ENCODE results near the gene ZFP42.

Gene ZFP42

DNA sequence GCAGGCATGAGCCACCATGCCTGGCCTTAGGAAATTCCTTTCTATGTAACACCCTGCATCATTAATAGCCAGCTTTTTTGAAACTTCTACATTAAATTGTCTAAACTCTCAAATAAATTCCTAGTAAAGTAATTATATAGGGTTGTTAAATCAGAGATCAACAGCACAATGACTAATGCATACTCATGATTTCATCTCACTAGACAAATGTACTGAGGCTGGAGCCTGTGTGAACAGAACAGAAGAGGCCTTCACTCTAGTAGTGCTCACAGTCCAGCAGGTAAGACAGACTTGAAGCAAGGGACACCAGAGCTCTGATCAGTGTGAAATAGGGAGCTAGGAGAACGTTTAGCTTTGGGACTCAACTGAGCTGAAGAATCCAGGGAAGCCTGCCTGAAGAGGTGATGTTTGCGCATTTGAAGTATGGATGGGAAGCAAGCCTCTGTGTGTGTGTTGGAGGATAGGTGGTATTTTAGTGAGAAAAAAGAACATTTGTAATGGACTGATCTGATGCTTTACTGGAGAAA lies 3.9 kb downstream of the ZFP42 start:
- Histone ChIP-seq H3K4me3 (ENCODE audit: low read depth in 1 of 2, low read length in 2 of 2) (no peak overlapping the region), H3K9me3 (ENCODE audit: low read length) (no peaks in the 10 kb centered on the region), H3K4me1 (ENCODE audit: insufficient read depth, low read length) (no peaks in the 10 kb centered on the region), H3K9ac (ENCODE audit: low read length) (no peak overlapping the region), H3K27ac (ENCODE audit: low read depth, low read length) (no peak overlapping the region), H3K36me3 (ENCODE audit: insufficient read depth, low read length) (no peaks in the 10 kb centered on the region), H3K27me3 (ENCODE audit: control insufficient read depth in 1 of 2, insufficient read depth in 2 of 2, low read length in 2 of 2) (peaks cover 0 to 9% of the 10 kb centered on the region in 2 donors)

DNA sequence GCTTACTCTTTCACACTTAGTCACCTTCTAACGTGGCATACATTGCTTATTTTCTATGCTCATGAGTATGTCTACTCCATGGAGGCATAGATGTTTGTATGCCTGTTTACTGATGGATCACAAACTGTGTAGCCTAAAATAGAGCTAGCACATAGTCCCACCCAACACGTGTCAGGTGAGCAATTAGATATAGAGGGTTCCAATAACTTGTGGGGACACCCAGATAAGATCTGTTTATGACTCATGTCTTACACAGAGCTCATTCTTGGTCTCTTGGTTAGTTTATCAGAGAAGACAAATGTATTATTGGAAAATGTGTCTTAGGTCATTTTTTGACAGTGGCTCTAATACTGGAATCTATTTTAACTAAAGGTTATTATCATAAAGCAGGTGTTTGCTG lies 6.8 kb downstream of the ZFP42 start:
- Histone ChIP-seq H3K27ac (ENCODE audit: low read depth, low read length) (no peak overlapping the region), H3K9me3 (ENCODE audit: low read length) (no peaks in the 10 kb centered on the region), H3K4me3 (ENCODE audit: low read depth in 1 of 2, low read length in 2 of 2) (no peak overlapping the region), H3K9ac (ENCODE audit: low read length) (no peak overlapping the region), H3K27me3 (ENCODE audit: control insufficient read depth in 1 of 2, insufficient read depth in 2 of 2, low read length in 2 of 2) (no peaks in the 10 kb centered on the region), H3K36me3 (ENCODE audit: insufficient read depth, low read length) (no peaks in the 10 kb centered on the region), H3K4me1 (ENCODE audit: insufficient read depth, low read length) (no peaks in the 10 kb centered on the region)

DNA sequence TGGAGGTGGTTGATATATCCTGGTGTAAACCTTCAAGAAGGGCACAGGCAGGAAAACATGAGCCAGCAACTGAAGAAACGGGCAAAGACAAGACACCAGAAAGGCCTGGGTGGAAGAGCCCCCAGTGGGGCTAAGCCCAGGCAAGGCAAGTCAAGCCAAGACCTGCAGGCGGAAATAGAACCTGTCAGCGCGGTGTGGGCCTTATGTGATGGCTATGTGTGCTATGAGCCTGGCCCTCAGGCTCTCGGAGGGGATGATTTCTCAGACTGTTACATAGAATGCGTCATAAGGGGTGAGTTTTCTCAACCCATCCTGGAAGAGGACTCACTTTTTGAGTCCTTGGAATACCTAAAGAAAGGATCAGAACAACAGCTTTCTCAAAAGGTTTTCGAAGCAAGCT lies 7.2 kb downstream of the ZFP42 start:
- H3K4me3 ChIP-seq (ENCODE audit: low read depth in 1 of 2, low read length in 2 of 2), result no peak overlapping the region
- H3K4me1 ChIP-seq (ENCODE audit: insufficient read depth, low read length), result no peaks in the 10 kb centered on the region

DNA sequence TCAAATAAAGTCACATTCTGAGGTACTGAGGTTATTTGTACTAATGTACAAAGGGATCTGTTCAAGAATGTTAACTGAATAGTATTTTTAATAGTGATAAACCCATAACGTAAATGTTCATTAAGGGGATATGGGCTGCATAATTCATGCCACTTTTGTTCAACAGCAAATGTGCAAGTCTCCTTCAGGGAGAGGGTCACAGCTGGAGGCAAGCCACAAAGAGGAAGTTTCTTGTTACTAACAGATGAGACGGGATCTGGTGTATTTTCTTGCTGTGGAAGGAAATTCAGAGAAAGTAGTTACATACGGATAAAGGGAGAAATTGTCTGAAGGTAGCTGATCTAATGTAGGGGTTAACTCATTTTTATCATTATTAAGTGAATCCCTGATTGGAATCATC lies 10.0 kb downstream of the ZFP42 start:
- no peaks in the 10 kb centered on the region for H3K4me1 ChIP-seq (ENCODE audit: insufficient read depth, low read length)

More for the DNA sequence above, 7.2 kb downstream of the ZFP42 start:
- no peaks in the 10 kb centered on the region for H3K36me3 ChIP-seq (ENCODE audit: insufficient read depth, low read length)
- H3K27me3 ChIP-seq (ENCODE audit: control insufficient read depth in 1 of 2, insufficient read depth in 2 of 2, low read length in 2 of 2), result no peaks in the 10 kb centered on the region
- no peak overlapping the region for H3K9ac ChIP-seq (ENCODE audit: low read length)
- H3K27ac ChIP-seq (ENCODE audit: low read depth, low read length), result no peak overlapping the region
- no peaks in the 10 kb centered on the region for H3K9me3 ChIP-seq (ENCODE audit: low read length)

DNA sequence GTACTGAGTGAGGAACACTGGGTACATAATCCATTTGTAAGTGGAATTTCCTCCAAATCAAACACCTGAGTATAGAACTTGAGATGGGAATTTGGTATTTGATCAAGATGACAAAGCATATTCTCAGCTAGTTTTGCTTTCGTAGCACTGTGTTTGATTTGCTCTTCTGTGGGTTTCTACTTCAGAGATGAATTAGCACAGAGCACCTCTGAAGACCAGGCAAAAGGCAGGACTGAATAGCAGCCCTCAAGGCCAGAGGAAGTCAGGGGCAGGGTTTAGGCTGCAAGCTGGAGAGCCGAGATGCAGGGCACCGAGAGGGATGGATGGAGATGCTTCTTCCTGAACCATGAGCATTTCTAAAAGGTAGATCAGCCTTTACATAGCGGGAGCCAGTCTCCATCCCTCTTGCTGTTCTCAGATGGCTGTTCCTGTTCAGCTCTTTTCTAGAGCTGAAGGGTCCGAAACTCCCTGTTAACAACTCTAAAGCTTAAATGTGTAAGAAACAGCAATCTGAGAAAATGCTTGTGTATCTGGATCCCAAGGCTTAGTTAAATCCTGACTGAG lies 10.8 kb downstream of the ZFP42 start:
- no peaks in the 10 kb centered on the region for H3K4me1 ChIP-seq (ENCODE audit: insufficient read depth, low read length)
- H3K9me3 ChIP-seq (ENCODE audit: low read length), result no peaks in the 10 kb centered on the region
- no peak overlapping the region for H3K4me3 ChIP-seq (ENCODE audit: low read depth in 1 of 2, low read length in 2 of 2)
- H3K27ac ChIP-seq (ENCODE audit: low read depth, low read length), result no peak overlapping the region
- H3K36me3 ChIP-seq (ENCODE audit: insufficient read depth, low read length), result no peaks in the 10 kb centered on the region
- no peaks in the 10 kb centered on the region for H3K27me3 ChIP-seq (ENCODE audit: control insufficient read depth in 1 of 2, insufficient read depth in 2 of 2, low read length in 2 of 2)
- H3K9ac ChIP-seq (ENCODE audit: low read length), result no peak overlapping the region

More for the DNA sequence above, 10.0 kb downstream of the ZFP42 start:
- no peak overlapping the region for H3K9ac ChIP-seq (ENCODE audit: low read length)
- no peaks in the 10 kb centered on the region for H3K36me3 ChIP-seq (ENCODE audit: insufficient read depth, low read length)
- no peak overlapping the region for H3K27ac ChIP-seq (ENCODE audit: low read depth, low read length)
- no peaks in the 10 kb centered on the region for H3K27me3 ChIP-seq (ENCODE audit: control insufficient read depth in 1 of 2, insufficient read depth in 2 of 2, low read length in 2 of 2)
- no peak overlapping the region for H3K4me3 ChIP-seq (ENCODE audit: low read depth in 1 of 2, low read length in 2 of 2)
- no peaks in the 10 kb centered on the region for H3K9me3 ChIP-seq (ENCODE audit: low read length)

GRCh38 chr4:188008377-188008776 lies 12.8 kb downstream of the ZFP42 start:
- no peaks in the 10 kb centered on the region for H3K9me3 ChIP-seq (ENCODE audit: low read length)
- H3K36me3 ChIP-seq (ENCODE audit: insufficient read depth, low read length), result no peaks in the 10 kb centered on the region
- H3K27ac ChIP-seq (ENCODE audit: low read depth, low read length), result no peak overlapping the region
- H3K4me1 ChIP-seq (ENCODE audit: insufficient read depth, low read length), result no peaks in the 10 kb centered on the region
- H3K27me3 ChIP-seq (ENCODE audit: control insufficient read depth in 1 of 2, insufficient read depth in 2 of 2, low read length in 2 of 2), result no peaks in the 10 kb centered on the region
- H3K4me3 ChIP-seq (ENCODE audit: low read depth in 1 of 2, low read length in 2 of 2), result no peak overlapping the region
- no peak overlapping the region for H3K9ac ChIP-seq (ENCODE audit: low read length)

DNA sequence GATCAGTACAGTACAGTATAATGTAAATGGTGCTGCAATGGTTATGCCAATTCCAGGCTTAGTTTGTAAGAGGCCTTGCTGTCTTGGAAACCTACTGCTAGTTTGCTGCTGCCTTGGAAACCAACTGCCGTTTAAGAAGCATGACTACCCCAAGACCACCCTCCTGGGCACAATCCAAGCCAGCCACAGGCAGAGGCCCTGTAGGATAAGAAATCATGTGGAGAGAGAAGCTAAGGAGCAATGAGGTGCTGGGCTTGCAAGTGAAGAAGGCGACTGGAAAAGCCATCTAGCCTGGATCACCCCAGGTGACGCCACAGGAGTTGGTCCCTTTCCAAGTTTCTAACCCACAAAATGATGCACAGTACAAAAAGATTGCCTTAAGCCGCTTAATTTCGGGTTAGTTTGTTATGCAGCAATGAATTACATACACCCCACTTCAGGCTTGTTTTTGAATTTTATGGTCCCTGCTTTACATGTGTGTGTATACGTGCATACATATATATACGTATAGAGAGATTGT lies 16.9 kb downstream of the ZFP42 start:
- H3K4me3 ChIP-seq (ENCODE audit: low read depth in 1 of 2, low read length in 2 of 2), result no peak overlapping the region
- H3K27me3 ChIP-seq (ENCODE audit: control insufficient read depth in 1 of 2, insufficient read depth in 2 of 2, low read length in 2 of 2), result no peaks in the 10 kb centered on the region
- no peaks in the 10 kb centered on the region for H3K4me1 ChIP-seq (ENCODE audit: insufficient read depth, low read length)
- H3K9ac ChIP-seq (ENCODE audit: low read length), result no peak overlapping the region
- H3K36me3 ChIP-seq (ENCODE audit: insufficient read depth, low read length), result no peaks in the 10 kb centered on the region
- H3K27ac ChIP-seq (ENCODE audit: low read depth, low read length), result no peak overlapping the region
- no peaks in the 10 kb centered on the region for H3K9me3 ChIP-seq (ENCODE audit: low read length)

DNA sequence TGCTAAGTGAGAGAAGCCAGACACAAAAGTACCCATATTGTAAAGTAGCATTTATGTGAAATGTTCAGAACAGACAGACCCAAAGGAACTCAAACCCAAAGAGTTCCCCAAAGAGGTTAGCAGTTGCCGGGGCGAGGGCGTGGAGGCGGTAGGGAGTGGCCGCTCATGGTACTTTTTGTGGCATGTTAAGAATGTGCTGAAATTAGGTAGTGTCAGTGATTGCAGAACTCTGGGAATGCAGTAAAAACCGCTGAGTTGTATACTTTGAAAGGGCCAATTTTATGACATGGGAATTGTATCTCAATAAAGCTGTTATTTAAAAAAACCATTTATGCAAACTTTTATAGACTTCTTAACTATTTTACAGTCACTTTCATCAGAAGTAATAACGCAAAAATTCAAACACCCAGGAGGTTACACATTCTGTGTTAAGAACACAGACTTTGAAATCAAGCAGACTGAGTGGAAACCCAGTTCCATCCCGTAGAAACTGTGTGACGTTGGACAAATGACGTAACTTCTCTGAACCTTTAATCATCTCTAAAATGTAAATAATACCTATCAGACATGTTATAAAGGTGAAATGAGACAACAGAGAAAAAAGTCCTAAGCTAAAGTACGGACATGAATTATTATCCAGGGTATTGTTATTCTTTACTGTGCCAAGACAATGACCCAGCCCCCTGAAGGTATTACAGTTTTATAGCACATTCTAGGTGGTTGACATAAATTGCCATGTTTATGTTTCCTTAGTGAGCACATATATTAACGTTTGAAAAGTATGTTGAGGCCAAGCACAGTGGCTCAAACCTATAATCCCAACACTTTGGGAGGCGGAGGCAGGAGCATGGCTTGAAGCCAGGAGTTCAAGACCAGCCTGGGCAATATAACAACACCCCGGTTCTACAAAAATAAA lies 19.7 kb downstream of the ZFP42 start:
- H3K27me3 ChIP-seq (ENCODE audit: control insufficient read depth in 1 of 2, insufficient read depth in 2 of 2, low read length in 2 of 2), result no peaks in the 10 kb centered on the region
- H3K27ac ChIP-seq (ENCODE audit: low read depth, low read length), result no peak overlapping the region
- no peak overlapping the region for H3K9ac ChIP-seq (ENCODE audit: low read length)
- H3K36me3 ChIP-seq (ENCODE audit: insufficient read depth, low read length), result no peaks in the 10 kb centered on the region
- H3K4me1 ChIP-seq (ENCODE audit: insufficient read depth, low read length), result no peaks in the 10 kb centered on the region
- no peaks in the 10 kb centered on the region for H3K9me3 ChIP-seq (ENCODE audit: low read length)
- H3K4me3 ChIP-seq (ENCODE audit: low read depth in 1 of 2, low read length in 2 of 2), result no peak overlapping the region

- Histone ChIP-seq H3K36me3 (ENCODE audit: insufficient read depth, low read length) (no peaks in the 10 kb centered on the region), H3K9ac (ENCODE audit: low read length) (no peak overlapping the region), H3K27me3 (ENCODE audit: control insufficient read depth in 1 of 2, insufficient read depth in 2 of 2, low read length in 2 of 2) (no peaks in the 10 kb centered on the region), H3K27ac (ENCODE audit: low read depth, low read length) (no peak overlapping the region), H3K4me1 (ENCODE audit: insufficient read depth, low read length) (no peaks in the 10 kb centered on the region), H3K4me3 (ENCODE audit: low read depth in 1 of 2, low read length in 2 of 2) (no peak overlapping the region), H3K9me3 (ENCODE audit: low read length) (no peaks in the 10 kb centered on the region)
These were observed 21.2 kb downstream of the ZFP42 start for GRCh38 chr4:188016754-188017153.

- H3K27me3 ChIP-seq (ENCODE audit: control insufficient read depth in 1 of 2, insufficient read depth in 2 of 2, low read length in 2 of 2), result no peaks in the 10 kb centered on the region
- H3K9ac ChIP-seq (ENCODE audit: low read length), result no peak overlapping the region
- no peak overlapping the region for H3K27ac ChIP-seq (ENCODE audit: low read depth, low read length)
- H3K36me3 ChIP-seq (ENCODE audit: insufficient read depth, low read length), result no peaks in the 10 kb centered on the region
- no peaks in the 10 kb centered on the region for H3K9me3 ChIP-seq (ENCODE audit: low read length)
- no peaks in the 10 kb centered on the region for H3K4me1 ChIP-seq (ENCODE audit: insufficient read depth, low read length)
- H3K4me3 ChIP-seq (ENCODE audit: low read depth in 1 of 2, low read length in 2 of 2), result no peak overlapping the region
These were observed 22.7 kb downstream of the ZFP42 start for GRCh38 chr4:188018262-188018661.

DNA sequence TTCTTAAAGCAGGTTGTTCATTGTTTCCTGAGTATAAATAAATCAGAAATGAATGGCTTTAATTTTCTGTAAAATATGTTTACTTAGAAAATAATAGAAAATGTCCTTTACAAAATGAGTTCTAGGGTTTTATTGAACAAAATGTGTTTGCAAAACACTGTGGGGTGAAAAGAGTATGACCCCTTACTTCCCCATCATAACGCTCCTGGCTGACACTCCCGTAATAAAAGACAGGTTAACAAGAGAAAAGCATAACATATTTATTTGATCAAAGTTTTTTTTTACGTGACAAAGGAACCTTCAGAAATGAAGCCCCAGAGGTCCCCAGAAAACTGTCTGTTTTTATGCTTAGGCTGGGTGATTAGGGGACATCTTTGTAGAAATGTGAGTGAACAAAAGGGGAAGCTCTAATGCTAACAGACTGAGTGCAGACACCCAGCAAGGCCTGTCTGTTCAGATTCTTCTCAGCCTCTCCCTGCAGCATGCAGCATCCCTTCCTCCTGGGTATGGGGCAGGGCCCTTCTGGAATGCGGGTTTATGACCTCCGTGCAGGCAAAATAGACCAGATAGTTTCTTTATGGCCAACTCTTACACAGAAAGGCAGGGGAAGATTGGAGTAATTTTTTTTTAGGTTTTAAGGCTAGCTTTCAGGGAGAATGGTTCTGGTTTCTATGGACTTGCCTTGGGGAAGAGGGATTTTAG lies 26.1 kb downstream of the ZFP42 start:
- no peaks in the 10 kb centered on the region for H3K36me3 ChIP-seq (ENCODE audit: insufficient read depth, low read length)
- no peaks in the 10 kb centered on the region for H3K4me1 ChIP-seq (ENCODE audit: insufficient read depth, low read length)
- no peak overlapping the region for H3K27ac ChIP-seq (ENCODE audit: low read depth, low read length)
- no peaks in the 10 kb centered on the region for H3K27me3 ChIP-seq (ENCODE audit: control insufficient read depth in 1 of 2, insufficient read depth in 2 of 2, low read length in 2 of 2)
- no peaks in the 10 kb centered on the region for H3K9me3 ChIP-seq (ENCODE audit: low read length)
- no peak overlapping the region for H3K4me3 ChIP-seq (ENCODE audit: low read depth in 1 of 2, low read length in 2 of 2)
- no peak overlapping the region for H3K9ac ChIP-seq (ENCODE audit: low read length)
